Gastroesophageal sphincter (tissue), 4 donors: ENCODE data around the gene ZBTB12. TPM values are rescaled to one million over a fixed set of nuclear protein-coding genes. Genes with fewer than 3 reads are reported as not detected.

Experiments used
- ATAC-seq: fragments of 150-250 bp; one replicate; pipeline ENCODE4 v1.9.1; 2016; ENCODE audit warnings: mild to moderate bottlenecking, moderate library complexity
- H3K27ac ChIP-seq, 4 donors: fragments of 200-600 bp; sonication (generic) in 3 of 4; 1 replicate in 3 of 4; 2 replicates in 1 of 4; pipeline ENCODE4 v1.5.1; 2016 to 2019
- H3K27me3 ChIP-seq: fragments of 200-600 bp; sonication (generic); one replicate; pipeline ENCODE4 v1.5.1; 2019
- H3K36me3 ChIP-seq, 2 donors: fragments of 200-600 bp; sonication (generic); one replicate each; pipeline ENCODE4 v1.5.1; 2019; ENCODE audit warnings: control low read depth in 1 of 2
- H3K4me1 ChIP-seq, 3 donors: fragments of 200-600 bp; sonication (generic); 1 replicate in 2 of 3; 2 replicates in 1 of 3; pipeline ENCODE4 v1.5.1; 2016 to 2019; ENCODE audit warnings: control low read depth in 2 of 3
- H3K4me3 ChIP-seq, 2 donors: fragments of 200-600 bp; sonication (generic); one replicate each; pipeline ENCODE4 v1.5.1; 2019; ENCODE audit warnings: mild to moderate bottlenecking in 1 of 2, moderate library complexity in 1 of 2
- H3K9me3 ChIP-seq, 3 donors: fragments of 200-600 bp; sonication (generic); one replicate each; pipeline ENCODE4 v1.5.1; 2017 to 2019; ENCODE audit warnings: control low read depth in 2 of 3
- EP300 ChIP-seq: sonication (generic); formaldehyde crosslinking; IDR thresholded peaks from one replicate; pipeline ENCODE4 v1.6.1; 2017; ENCODE audit warnings: antibody characterized with exemption, mild to moderate bottlenecking
- POLR2A ChIP-seq, 2 donors: fragments of 450-650 bp; IDR thresholded peaks; one replicate each; pipeline ENCODE4 v1.6.1; 2017; ENCODE audit warnings: antibody characterized with exemption in 2 of 2, mild to moderate bottlenecking in 2 of 2, moderate library complexity in 1 of 2
- POLR2AphosphoS5 ChIP-seq: sonication (generic); formaldehyde crosslinking; IDR thresholded peaks from one replicate; pipeline ENCODE4 v1.6.1; 2017; ENCODE audit warnings: antibody characterized with exemption
- WGBS, 2 donors: methylation state at CpG; one replicate each; pipeline ENCODE4 v1.1.5; 2018; ENCODE audit warnings: low coverage in 1 of 2; 5-methylcytosine and 5-hydroxymethylcytosine counted together
- total RNA-seq, 4 donors: library from RNA; depleted of rRNA; stranded (reverse); fragments of >200 nt; gene quantifications; one replicate each; pipeline ENCODE4 v1.1.0, GENCODE V29; 2016
- TF ChIP-seq, protein P1 (sequence below), 4 experiments: fragments of 200-600 bp in 2 of 4; fragments of 450-650 bp in 2 of 4; sonication (generic) in 1 of 4; IDR thresholded peaks; one replicate each; pipeline ENCODE4 v1.5.1; 2017 to 2019; ENCODE audit warnings: antibody characterized with exemption in 4 of 4, mild to moderate bottlenecking in 2 of 4, moderate library complexity in 2 of 4

ZBTB12 gene
- total RNA-seq, 4 donors from 2014 or later = 0.40 to 2.0 (median 0.86) TPM

- Histone ChIP-seq H3K27ac (peak overlapping the region; percentile 80 to 91 (median 88)), H3K4me3 (peak overlapping the region; percentile 82 to 97), H3K9me3 (no peaks in the 10 kb centered on the region), H3K36me3 (peaks cover 0 to 31% of the 10 kb centered on the region in 2 donors), H3K4me1 (peaks cover 3 to 63% (median 14%) of the 10 kb centered on the region in 3 donors), H3K27me3 (no peaks in the 10 kb centered on the region)
- TF ChIP-seq, protein P1, sequence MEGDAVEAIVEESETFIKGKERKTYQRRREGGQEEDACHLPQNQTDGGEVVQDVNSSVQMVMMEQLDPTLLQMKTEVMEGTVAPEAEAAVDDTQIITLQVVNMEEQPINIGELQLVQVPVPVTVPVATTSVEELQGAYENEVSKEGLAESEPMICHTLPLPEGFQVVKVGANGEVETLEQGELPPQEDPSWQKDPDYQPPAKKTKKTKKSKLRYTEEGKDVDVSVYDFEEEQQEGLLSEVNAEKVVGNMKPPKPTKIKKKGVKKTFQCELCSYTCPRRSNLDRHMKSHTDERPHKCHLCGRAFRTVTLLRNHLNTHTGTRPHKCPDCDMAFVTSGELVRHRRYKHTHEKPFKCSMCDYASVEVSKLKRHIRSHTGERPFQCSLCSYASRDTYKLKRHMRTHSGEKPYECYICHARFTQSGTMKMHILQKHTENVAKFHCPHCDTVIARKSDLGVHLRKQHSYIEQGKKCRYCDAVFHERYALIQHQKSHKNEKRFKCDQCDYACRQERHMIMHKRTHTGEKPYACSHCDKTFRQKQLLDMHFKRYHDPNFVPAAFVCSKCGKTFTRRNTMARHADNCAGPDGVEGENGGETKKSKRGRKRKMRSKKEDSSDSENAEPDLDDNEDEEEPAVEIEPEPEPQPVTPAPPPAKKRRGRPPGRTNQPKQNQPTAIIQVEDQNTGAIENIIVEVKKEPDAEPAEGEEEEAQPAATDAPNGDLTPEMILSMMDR (IDR thresholded peaks at IDR 0.05) = peak in 1 of 4 experiments; percentile 12
- TF ChIP-seq POLR2A (IDR thresholded peaks at IDR 0.05) = no peak
- TF ChIP-seq EP300 = no peak
- ATAC-seq = no peak
- WGBS, 2 donors = 0 to 11% methylated on average over 6 to 7 of the region's 8 CpGs
These were observed 3.4 kb downstream of the ZBTB12 start for GRCh38 chr6:31898383-31899011.

- Histone ChIP-seq H3K4me1 (peaks cover 3 to 56% (median 12%) of the 10 kb centered on the region in 3 donors), H3K9me3 (no peaks in the 10 kb centered on the region), H3K4me3 (peak within 1 kb of the TSS; percentile 82 to 97), H3K36me3 (peaks cover 0 to 38% of the 10 kb centered on the region in 2 donors), H3K27ac (peak within 1 kb of the TSS; percentile 80 to 91 (median 88)), H3K27me3 (no peaks in the 10 kb centered on the region)
- TF ChIP-seq POLR2A (IDR thresholded peaks at IDR 0.05) (peak in 1 of 2 donors; percentile 52), EP300 (no peak), POLR2AphosphoS5 (peak; percentile 47)
- TF ChIP-seq, protein P1 (IDR thresholded peaks at IDR 0.05) = peak in 2 of 4 experiments; percentile 46 to 57
- ATAC-seq = peak; percentile 58
- 0% methylated on average over 9 of the region's 49 CpGs for WGBS, 2 donors
These were observed 4.1 kb downstream of the ZBTB12 start, which contains the start of gene EHMT2 for GRCh38 chr6:31897612-31898382. TSS of gene EHMT2 (minus strand) at chr6:31897698. CDS start at chr6:31897677, 21 bp downstream.

GRCh38 chr6:31896856-31897611 is 4.9 kb downstream of the ZBTB12 start:
- Histone ChIP-seq H3K27ac (peak overlapping the region; percentile 32 to 91 (median 88)), H3K9me3 (no peaks in the 10 kb centered on the region), H3K4me1 (peaks cover 3 to 50% (median 11%) of the 10 kb centered on the region in 3 donors), H3K4me3 (peak overlapping the region; percentile 82 to 97), H3K27me3 (no peaks in the 10 kb centered on the region), H3K36me3 (peaks cover 0 to 46% of the 10 kb centered on the region in 2 donors)
- ATAC-seq = no peak
- 0% methylated on average over 4 of the region's 62 CpGs; no CpG with 5 or more reads in 1 of the 2 donors for WGBS, 2 donors
- TF ChIP-seq POLR2AphosphoS5 = no peak
- TF ChIP-seq, protein P1 (IDR thresholded peaks at IDR 0.05) = peak in 1 of 4 experiments; percentile 18

DNA sequence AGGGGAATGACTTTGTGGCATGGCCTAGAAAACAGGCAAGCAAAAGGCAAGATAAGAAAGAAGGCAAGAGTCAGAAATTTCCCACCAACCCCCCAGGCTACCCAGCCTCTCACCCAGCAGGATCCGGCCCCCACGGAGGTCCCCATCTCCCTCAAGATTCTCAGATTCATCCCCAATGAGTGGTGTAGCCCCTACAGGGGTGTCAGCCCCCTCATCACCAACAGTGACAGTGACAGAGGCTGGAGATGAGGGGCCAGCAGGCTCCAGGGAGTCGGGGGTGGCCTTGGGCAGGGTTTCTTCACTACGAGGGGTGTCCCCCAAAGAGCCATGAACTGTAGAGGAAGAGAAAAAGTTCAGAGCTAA is 5.4 kb downstream of the ZBTB12 start:
- no peak for ATAC-seq
- Histone ChIP-seq H3K4me3 (peak overlapping the region in 1 of 2 donors; percentile 97), H3K27ac (peak overlapping the region; percentile 32 to 91 (median 88)), H3K36me3 (peaks cover 0 to 51% of the 10 kb centered on the region in 2 donors), H3K4me1 (peaks cover 3 to 48% (median 11%) of the 10 kb centered on the region in 3 donors), H3K27me3 (no peaks in the 10 kb centered on the region), H3K9me3 (no peaks in the 10 kb centered on the region)
- TF ChIP-seq POLR2A (IDR thresholded peaks at IDR 0.05) = no peak
- TF ChIP-seq POLR2AphosphoS5 = no peak
- TF ChIP-seq, protein P1 (IDR thresholded peaks at IDR 0.05) = no peak
- 33 to 61% methylated on average over 2 of the region's 4 CpGs for WGBS, 2 donors
